PC-9 (cell line): ENCODE data around the gene RAD51D. TPM values are rescaled to one million over a fixed set of nuclear protein-coding genes. Genes with fewer than 3 reads are reported as not detected.
A peak's percentile ranks its signal among the peaks of the same experiment; 100 is the strongest.

Experiments
- BruUV-seq: library from RNA; stranded (reverse); fragments of 400-500 nt; replicated peaks from 2 replicates; lab custom pipeline; 2021; lab: Mats Ljungman, UMichigan
- CTCF ChIA-PET: fragments of 300-600 bp; sonication (Branson Sonifier 250); formaldehyde crosslinking; loops from one replicate; lab custom pipeline; 2022; ENCODE audit warnings: antibody characterized with exemption; lab: Charles Lee
- POLR2A ChIA-PET: fragments of 300-600 bp; sonication (Branson Sonifier 250); formaldehyde crosslinking; loops from one replicate; lab custom pipeline; 2022; ENCODE audit warnings: antibody characterized with exemption; ENCODE audit not compliant: unreplicated experiment; lab: Charles Lee
- DNase-seq, 2 experiments: peaks; one replicate each; pipeline versions ENCODE4 v3.0.0 to v3.0.0-alpha.2; 2015 to 2022; ENCODE audit warnings: mixed read lengths in 1 of 2
- H2AFZ ChIP-seq: fragments of 200-600 bp; sonication (generic); 2 replicates; pipeline ENCODE4 v1.8.1; 2017; ENCODE audit warnings: antibody characterized with exemption
- H3F3A ChIP-seq: fragments of 200-600 bp; sonication (generic); 2 replicates; pipeline ENCODE4 v1.8.1; 2017; ENCODE audit warnings: antibody characterized with exemption, mild to moderate bottlenecking, low read depth; ENCODE audit not compliant: insufficient read depth
- H3K27ac ChIP-seq: fragments of 200-600 bp; sonication (generic); 2 replicates; pipeline ENCODE4 v1.6.1; 2016; ENCODE audit warnings: mixed run types
- H3K27me3 ChIP-seq: fragments of 200-600 bp; sonication (generic); 2 replicates; pipeline ENCODE4 v1.6.1; 2016; ENCODE audit warnings: low read depth, mixed run types; ENCODE audit not compliant: insufficient read depth
- H3K36me3 ChIP-seq: fragments of 200-600 bp; sonication (generic); 2 replicates; pipeline ENCODE4 v1.6.1; 2016; ENCODE audit warnings: low read depth, mixed run types
- H3K4me1 ChIP-seq: fragments of 200-600 bp; sonication (generic); replicated peaks from 2 replicates; pipeline ENCODE4 v1.6.1; 2016; ENCODE audit warnings: mixed run types; ENCODE audit not compliant: insufficient read depth
- H3K4me2 ChIP-seq: fragments of 200-600 bp; sonication (generic); 2 replicates; pipeline ENCODE4 v1.6.1; 2017; ENCODE audit warnings: mixed run types
- H3K4me3 ChIP-seq: fragments of 200-600 bp; sonication (generic); 2 replicates; pipeline ENCODE4 v1.6.1; 2016; ENCODE audit warnings: mixed run types
- H3K79me2 ChIP-seq: fragments of 200-600 bp; sonication (generic); 2 replicates; pipeline ENCODE4 v1.6.1; 2017; ENCODE audit warnings: low read depth, mixed run types
- H3K9me2 ChIP-seq: fragments of 200-600 bp; sonication (generic); 2 replicates; pipeline ENCODE4 v1.8.1; 2017; ENCODE audit warnings: mild to moderate bottlenecking; ENCODE audit not compliant: insufficient read depth
- H3K9me3 ChIP-seq: fragments of 200-600 bp; sonication (generic); 2 replicates; pipeline ENCODE4 v1.8.1; 2016; ENCODE audit warnings: low read depth; ENCODE audit not compliant: insufficient read depth
- H4K20me1 ChIP-seq: fragments of 200-600 bp; sonication (generic); 2 replicates; pipeline ENCODE4 v1.8.1; 2017; ENCODE audit not compliant: insufficient read depth
- EZH2 ChIP-seq: fragments of 200-600 bp; sonication (generic); IDR thresholded peaks from 2 replicates; pipeline ENCODE4 v1.8.0; 2017; ENCODE audit warnings: antibody characterized with exemption, low read depth
- intact Hi-C: fragments of 100-400 bp; cut with micrococcal nuclease; formaldehyde crosslinking; loops from one replicate; pipeline ENCODE4 v1.10.0; 2022; ENCODE audit not compliant: unreplicated experiment
- total RNA-seq: library from RNA; stranded (reverse); gene quantifications from 2 replicates; pipeline ENCODE4 v1.2.3, GENCODE V29; 2021
- TF ChIP-seq, protein P1 (sequence below): fragments of 200-600 bp; sonication (generic); conservative IDR thresholded peaks from 2 replicates; pipeline ENCODE4 v1.6.1; 2017; ENCODE audit warnings: mixed run types, antibody characterized with exemption, mild to moderate bottlenecking, moderate library complexity

The RAD51D gene
- total RNA-seq, 1 experiment from 2014 or later = 7.8 TPM

- DNase-seq = no peak
- Histone ChIP-seq H3K79me2 (no peaks in the 10 kb centered on the region), H3K4me2 (no peak overlapping the region), H3K4me3 (no peak overlapping the region), H3K27ac (no peak overlapping the region), H3K4me1 (no peaks in the 10 kb centered on the region), H3K36me3 (no peaks in the 10 kb centered on the region), H4K20me1 (0 out of 2 replicates have a peak, but pooled peaks cover 4% of the 10 kb centered on the region), H2AFZ (no peak overlapping the region), H3K9me2 (no peaks in the 10 kb centered on the region), H3K27me3 (no peaks in the 10 kb centered on the region), H3F3A (peaks cover 4% of the 10 kb centered on the region; the same call in 1 of the 2 replicates), H3K9me3 (no peaks in the 10 kb centered on the region)
- intact Hi-C loops = no loop called here
- TSS peak; percentile 16 for BruUV-seq
- POLR2A ChIA-PET = interaction anchor here (0.6 kb wide), 1 partner anchor 136 kb away, joined by 5 read pairs; no protein-coding TSS in a partner anchor
- TF ChIP-seq, protein P1, sequence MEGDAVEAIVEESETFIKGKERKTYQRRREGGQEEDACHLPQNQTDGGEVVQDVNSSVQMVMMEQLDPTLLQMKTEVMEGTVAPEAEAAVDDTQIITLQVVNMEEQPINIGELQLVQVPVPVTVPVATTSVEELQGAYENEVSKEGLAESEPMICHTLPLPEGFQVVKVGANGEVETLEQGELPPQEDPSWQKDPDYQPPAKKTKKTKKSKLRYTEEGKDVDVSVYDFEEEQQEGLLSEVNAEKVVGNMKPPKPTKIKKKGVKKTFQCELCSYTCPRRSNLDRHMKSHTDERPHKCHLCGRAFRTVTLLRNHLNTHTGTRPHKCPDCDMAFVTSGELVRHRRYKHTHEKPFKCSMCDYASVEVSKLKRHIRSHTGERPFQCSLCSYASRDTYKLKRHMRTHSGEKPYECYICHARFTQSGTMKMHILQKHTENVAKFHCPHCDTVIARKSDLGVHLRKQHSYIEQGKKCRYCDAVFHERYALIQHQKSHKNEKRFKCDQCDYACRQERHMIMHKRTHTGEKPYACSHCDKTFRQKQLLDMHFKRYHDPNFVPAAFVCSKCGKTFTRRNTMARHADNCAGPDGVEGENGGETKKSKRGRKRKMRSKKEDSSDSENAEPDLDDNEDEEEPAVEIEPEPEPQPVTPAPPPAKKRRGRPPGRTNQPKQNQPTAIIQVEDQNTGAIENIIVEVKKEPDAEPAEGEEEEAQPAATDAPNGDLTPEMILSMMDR = no peak
- no peak for TF ChIP-seq EZH2
- CTCF ChIA-PET = no interaction called here
These were observed 9.7 kb upstream of the RAD51D start for GRCh38 chr17:35129154-35129972.

GRCh38 chr17:35127751-35128514, 8.3 kb upstream of the RAD51D start:
- Histone ChIP-seq H3K4me1 (no peaks in the 10 kb centered on the region), H3K79me2 (no peaks in the 10 kb centered on the region), H4K20me1 (0 out of 2 replicates have a peak, but pooled peaks cover 4% of the 10 kb centered on the region), H3K9me2 (no peaks in the 10 kb centered on the region), H3K27ac (no peak overlapping the region), H3K4me2 (no peak overlapping the region), H3K27me3 (no peaks in the 10 kb centered on the region), H3K9me3 (no peaks in the 10 kb centered on the region), H3K36me3 (no peaks in the 10 kb centered on the region), H3K4me3 (no peak overlapping the region), H3F3A (peaks cover 4% of the 10 kb centered on the region; the same call in 1 of the 2 replicates), H2AFZ (no peak overlapping the region)
- DNase-seq = no peak
- TF ChIP-seq EZH2 = no peak
- TF ChIP-seq, protein P1 = no peak
- BruUV-seq = no TSS peak
- intact Hi-C loops = no loop called here
- POLR2A ChIA-PET = interaction anchor here (0.6 kb wide), 1 partner anchor 413 kb away, joined by 4 read pairs; no protein-coding TSS in a partner anchor
- CTCF ChIA-PET = no interaction called here

DNA sequence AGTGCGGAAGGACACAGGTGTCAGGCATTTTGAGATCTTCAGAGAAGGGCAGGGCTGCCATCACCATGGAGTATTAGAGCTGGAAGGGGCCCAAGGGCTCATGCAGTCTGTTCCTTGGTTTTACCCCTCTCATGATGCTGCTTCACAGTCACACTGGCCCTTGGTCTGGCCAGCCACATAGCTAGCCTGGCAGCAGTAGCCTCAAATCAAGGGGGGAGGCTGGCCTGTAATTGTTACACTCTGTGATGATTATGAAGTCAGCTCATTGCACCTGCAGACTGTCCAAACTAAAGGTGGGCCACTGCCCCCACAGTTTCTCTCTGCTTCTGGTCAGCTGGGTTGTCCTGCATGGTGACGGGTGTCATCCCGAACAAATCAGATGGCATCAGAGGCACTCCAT, 1.7 kb upstream of the RAD51D start, which contains the start of gene FNDC8:
TSS of gene FNDC8 (plus strand) at position 301 of the 400 bp plus-strand sequence. CDS start at position 380, 79 bp downstream.
- Histone ChIP-seq H3K9me3 (no peaks in the 10 kb centered on the region), H3K4me1 (peaks cover 9% of the 10 kb centered on the region; the same call in 1 of the 2 replicates), H4K20me1 (no peaks in the 10 kb centered on the region), H2AFZ (no peak within 1 kb of the TSS), H3F3A (no peaks in the 10 kb centered on the region; the same call in none of the 2 replicates), H3K27me3 (no peaks in the 10 kb centered on the region), H3K9me2 (no peaks in the 10 kb centered on the region), H3K79me2 (no peaks in the 10 kb centered on the region), H3K27ac (no peak within 1 kb of the TSS), H3K4me3 (no peak within 1 kb of the TSS), H3K36me3 (no peaks in the 10 kb centered on the region), H3K4me2 (no peak within 1 kb of the TSS)
- intact Hi-C loops = no loop called here
- no TSS peak for BruUV-seq
- no peak for DNase-seq
- POLR2A ChIA-PET = no interaction called here
- TF ChIP-seq, protein P1 = no peak
- no peak for TF ChIP-seq EZH2
- CTCF ChIA-PET = no interaction called here
